ENCODE results near the gene DSCAM.

The DSCAM gene

GRCh38 chr21:40770435-40771055 is 76.4 kb downstream of the DSCAM start:
- Histone ChIP-seq H3K9me3 (ENCODE audit: insufficient read depth, low read depth, low read length) (no peaks in the 10 kb centered on the region), H3K9ac (ENCODE audit: low read depth, low read length) (no peak overlapping the region), H3K27me3 (ENCODE audit: insufficient read depth, low read length) (no peaks in the 10 kb centered on the region), H3K4me3 (ENCODE audit: low read length) (no peak overlapping the region), H3K4me1 (ENCODE audit: insufficient read depth, low read length) (no peaks in the 10 kb centered on the region), H3K27ac (ENCODE audit: low read depth, low read length) (no peak overlapping the region), H3K36me3 (ENCODE audit: insufficient read depth, low read length) (no peaks in the 10 kb centered on the region)
- WGBS: 95% methylated on average over 5 of the region's 5 CpGs

GRCh38 chr21:40769231-40769630 is 77.7 kb downstream of the DSCAM start:
- no peak overlapping the region for H3K27ac ChIP-seq (ENCODE audit: low read depth, low read length)
- H3K4me3 ChIP-seq (ENCODE audit: low read length): no peak overlapping the region
- H3K36me3 ChIP-seq (ENCODE audit: insufficient read depth, low read length): no peaks in the 10 kb centered on the region
- H3K4me1 ChIP-seq (ENCODE audit: insufficient read depth, low read length): no peaks in the 10 kb centered on the region
- no peaks in the 10 kb centered on the region for H3K27me3 ChIP-seq (ENCODE audit: insufficient read depth, low read length)
- H3K9ac ChIP-seq (ENCODE audit: low read depth, low read length): no peak overlapping the region
- H3K9me3 ChIP-seq (ENCODE audit: insufficient read depth, low read depth, low read length): no peaks in the 10 kb centered on the region
- 93% methylated on average over 1 of the region's 1 CpG for WGBS

- no peaks in the 10 kb centered on the region for H3K4me1 ChIP-seq (ENCODE audit: insufficient read depth, low read length)
- H3K9me3 ChIP-seq (ENCODE audit: insufficient read depth, low read depth, low read length): no peaks in the 10 kb centered on the region
- no peaks in the 10 kb centered on the region for H3K36me3 ChIP-seq (ENCODE audit: insufficient read depth, low read length)
- H3K4me3 ChIP-seq (ENCODE audit: low read length): no peak overlapping the region
- H3K27me3 ChIP-seq (ENCODE audit: insufficient read depth, low read length): no peaks in the 10 kb centered on the region
- H3K9ac ChIP-seq (ENCODE audit: low read depth, low read length): no peak overlapping the region
- no peak overlapping the region for H3K27ac ChIP-seq (ENCODE audit: low read depth, low read length)
- WGBS: 87% methylated on average over 2 of the region's 2 CpGs
Measured at GRCh38 chr21:40768056-40768455, 78.9 kb downstream of the DSCAM start.

DNA sequence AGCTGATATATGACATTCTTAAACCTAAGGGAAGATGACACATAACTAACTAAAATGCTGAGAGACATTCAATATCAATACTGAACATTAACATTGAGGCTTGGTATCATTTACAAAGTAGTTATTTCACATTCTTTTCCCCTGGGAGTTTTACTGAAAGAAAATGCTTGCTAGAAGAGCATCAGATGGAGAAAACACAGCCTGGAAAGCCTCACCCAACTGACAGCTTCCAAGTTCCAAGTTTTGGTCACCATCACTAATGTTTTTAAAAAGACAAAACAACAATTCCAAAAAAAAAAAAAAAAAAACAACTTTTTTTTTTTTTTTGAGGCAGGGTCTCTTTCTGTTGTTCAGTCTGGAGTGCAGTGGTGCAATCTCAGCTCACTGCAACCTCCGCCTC is 80.6 kb downstream of the DSCAM start:
- no peaks in the 10 kb centered on the region for H3K36me3 ChIP-seq (ENCODE audit: insufficient read depth, low read length)
- no peaks in the 10 kb centered on the region for H3K9me3 ChIP-seq (ENCODE audit: insufficient read depth, low read depth, low read length)
- H3K27me3 ChIP-seq (ENCODE audit: insufficient read depth, low read length): no peaks in the 10 kb centered on the region
- no peak overlapping the region for H3K9ac ChIP-seq (ENCODE audit: low read depth, low read length)
- H3K27ac ChIP-seq (ENCODE audit: low read depth, low read length): no peak overlapping the region
- no peaks in the 10 kb centered on the region for H3K4me1 ChIP-seq (ENCODE audit: insufficient read depth, low read length)
- WGBS: 96% methylated on average over 1 of the region's 1 CpG
- no peak overlapping the region for H3K4me3 ChIP-seq (ENCODE audit: low read length)

DNA sequence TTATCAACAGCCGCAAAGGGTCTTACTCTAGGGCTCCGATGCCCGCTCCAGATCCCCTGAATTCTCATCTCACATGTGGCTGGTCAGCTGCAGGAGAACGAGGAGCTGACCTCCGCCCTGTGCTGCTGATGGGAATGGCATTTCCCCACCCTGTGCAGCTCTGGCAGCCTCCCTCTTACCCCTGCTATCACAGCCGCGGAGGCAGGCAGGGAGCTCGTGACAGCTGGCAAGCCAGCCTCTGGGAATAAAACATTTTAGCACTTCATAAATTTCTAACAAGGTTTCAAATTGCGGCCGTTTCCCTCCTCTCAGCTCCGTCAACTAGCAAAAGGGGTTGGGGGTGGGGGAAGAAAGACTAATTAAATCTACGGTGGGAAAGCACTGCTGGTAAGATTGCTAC is 81.1 kb downstream of the DSCAM start:
- H3K27ac ChIP-seq (ENCODE audit: low read depth, low read length): no peak overlapping the region
- WGBS: 76% methylated on average over 12 of the region's 12 CpGs
- no peaks in the 10 kb centered on the region for H3K4me1 ChIP-seq (ENCODE audit: insufficient read depth, low read length)
- no peak overlapping the region for H3K4me3 ChIP-seq (ENCODE audit: low read length)
- no peaks in the 10 kb centered on the region for H3K36me3 ChIP-seq (ENCODE audit: insufficient read depth, low read length)
- no peak overlapping the region for H3K9ac ChIP-seq (ENCODE audit: low read depth, low read length)
- no peaks in the 10 kb centered on the region for H3K27me3 ChIP-seq (ENCODE audit: insufficient read depth, low read length)
- no peaks in the 10 kb centered on the region for H3K9me3 ChIP-seq (ENCODE audit: insufficient read depth, low read depth, low read length)

GRCh38 chr21:40760821-40761220 is 86.1 kb downstream of the DSCAM start:
- Histone ChIP-seq H3K9me3 (ENCODE audit: insufficient read depth, low read depth, low read length) (no peaks in the 10 kb centered on the region), H3K27me3 (ENCODE audit: insufficient read depth, low read length) (no peaks in the 10 kb centered on the region), H3K27ac (ENCODE audit: low read depth, low read length) (no peak overlapping the region), H3K36me3 (ENCODE audit: insufficient read depth, low read length) (no peaks in the 10 kb centered on the region), H3K9ac (ENCODE audit: low read depth, low read length) (no peak overlapping the region), H3K4me1 (ENCODE audit: insufficient read depth, low read length) (no peaks in the 10 kb centered on the region), H3K4me3 (ENCODE audit: low read length) (no peak overlapping the region)
- 44% methylated on average over 2 of the region's 2 CpGs for WGBS

DNA sequence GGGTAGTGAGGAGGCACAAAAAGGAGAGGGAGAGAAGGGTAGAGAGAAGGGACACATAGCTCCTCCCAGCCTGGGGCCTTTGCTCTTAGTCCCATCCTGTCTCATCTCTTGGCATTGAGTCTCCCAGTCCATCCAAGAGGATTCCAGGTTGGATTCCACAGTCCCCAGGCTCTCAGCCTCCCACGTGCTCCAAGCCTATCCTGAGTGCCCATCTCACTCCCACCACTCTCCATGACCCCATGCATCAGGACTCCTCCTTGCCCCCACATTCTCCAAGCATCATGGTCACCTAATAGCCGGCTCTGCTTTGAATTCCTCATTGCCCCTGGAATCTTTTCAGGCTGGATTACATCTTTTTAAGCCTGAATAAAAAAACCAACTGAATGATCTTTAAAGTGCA is 87.9 kb downstream of the DSCAM start:
- 88% methylated on average over 2 of the region's 2 CpGs for WGBS
- Histone ChIP-seq H3K4me1 (ENCODE audit: insufficient read depth, low read length) (no peaks in the 10 kb centered on the region), H3K4me3 (ENCODE audit: low read length) (no peak overlapping the region)

DNA sequence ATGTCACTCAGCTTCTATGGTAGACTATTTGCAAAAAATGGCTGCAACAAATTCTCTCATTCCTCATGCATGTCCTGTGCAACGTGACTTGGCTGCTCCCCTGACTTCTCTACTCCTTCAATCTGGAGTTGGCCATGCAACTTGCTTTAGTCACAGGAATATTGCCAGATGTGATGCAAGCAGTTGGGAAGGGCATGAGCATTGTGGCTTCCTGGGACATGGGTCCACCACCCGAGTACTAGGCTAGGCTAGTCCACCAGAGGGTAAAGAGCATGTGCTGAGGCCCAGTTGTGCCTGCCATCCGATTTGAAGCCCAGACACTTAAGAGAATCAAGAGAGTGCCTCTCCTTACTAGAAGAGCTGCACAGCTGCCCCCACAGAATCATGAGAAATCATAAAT is 89.6 kb downstream of the DSCAM start:
- Histone ChIP-seq H3K4me3 (ENCODE audit: low read length) (no peak overlapping the region), H3K9ac (ENCODE audit: low read depth, low read length) (no peak overlapping the region), H3K9me3 (ENCODE audit: insufficient read depth, low read depth, low read length) (no peaks in the 10 kb centered on the region), H3K27ac (ENCODE audit: low read depth, low read length) (no peak overlapping the region), H3K4me1 (ENCODE audit: insufficient read depth, low read length) (peaks cover 3% of the 10 kb centered on the region; the same call in 1 of the 2 replicates), H3K27me3 (ENCODE audit: insufficient read depth, low read length) (no peaks in the 10 kb centered on the region), H3K36me3 (ENCODE audit: insufficient read depth, low read length) (no peaks in the 10 kb centered on the region)
- 98% methylated on average over 3 of the region's 3 CpGs for WGBS

More for the DNA sequence above, 87.9 kb downstream of the DSCAM start:
- no peak overlapping the region for H3K27ac ChIP-seq (ENCODE audit: low read depth, low read length)
- no peaks in the 10 kb centered on the region for H3K9me3 ChIP-seq (ENCODE audit: insufficient read depth, low read depth, low read length)
- no peak overlapping the region for H3K9ac ChIP-seq (ENCODE audit: low read depth, low read length)
- no peaks in the 10 kb centered on the region for H3K36me3 ChIP-seq (ENCODE audit: insufficient read depth, low read length)
- no peaks in the 10 kb centered on the region for H3K27me3 ChIP-seq (ENCODE audit: insufficient read depth, low read length)

DNA sequence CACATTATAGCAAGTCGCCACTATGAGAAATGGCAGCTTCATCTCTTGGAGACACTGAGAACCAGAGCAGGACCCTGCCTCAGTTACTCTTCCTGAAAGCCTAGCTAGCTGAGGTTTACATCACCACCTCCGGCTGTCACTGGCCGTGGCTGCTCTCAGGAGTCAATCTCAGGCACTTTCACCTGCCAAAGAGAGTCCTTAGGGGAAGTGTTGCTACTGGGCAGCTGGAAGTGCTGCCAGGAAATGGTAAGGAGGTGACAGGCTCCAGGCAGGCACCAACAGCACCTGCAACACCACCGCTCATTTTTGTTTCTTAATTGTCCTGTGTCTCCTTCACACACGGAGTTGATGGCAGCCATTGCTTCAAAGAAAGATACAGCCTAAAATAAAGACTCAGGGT is 92.5 kb downstream of the DSCAM start:
- Histone ChIP-seq H3K9me3 (ENCODE audit: insufficient read depth, low read depth, low read length) (no peaks in the 10 kb centered on the region), H3K27ac (ENCODE audit: low read depth, low read length) (no peak overlapping the region), H3K27me3 (ENCODE audit: insufficient read depth, low read length) (no peaks in the 10 kb centered on the region), H3K9ac (ENCODE audit: low read depth, low read length) (no peak overlapping the region), H3K4me3 (ENCODE audit: low read length) (no peak overlapping the region), H3K36me3 (ENCODE audit: insufficient read depth, low read length) (no peaks in the 10 kb centered on the region), H3K4me1 (ENCODE audit: insufficient read depth, low read length) (peaks cover 18% of the 10 kb centered on the region; the same call in 1 of the 2 replicates)
- WGBS: 74% methylated on average over 5 of the region's 5 CpGs

DNA sequence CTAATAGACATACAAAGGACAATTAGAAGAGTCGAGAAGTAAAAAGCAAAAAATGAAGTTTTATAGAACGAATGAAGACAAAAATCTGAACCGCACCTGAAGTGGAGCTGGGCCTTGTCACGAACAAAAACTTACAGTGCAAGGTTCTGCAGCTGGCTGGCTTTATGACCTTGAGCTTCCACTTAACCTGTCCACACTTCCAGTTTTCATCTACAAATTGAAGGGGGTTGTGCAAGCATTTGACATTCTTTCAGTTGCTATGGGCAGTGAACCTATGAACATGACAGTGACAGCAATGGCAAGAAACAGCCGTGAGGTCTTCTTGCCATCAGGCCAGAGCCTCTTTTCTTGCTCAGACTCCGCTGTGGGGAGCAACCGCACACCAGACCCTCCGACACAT is 93.2 kb downstream of the DSCAM start:
- no peak overlapping the region for H3K9ac ChIP-seq (ENCODE audit: low read depth, low read length)
- no peak overlapping the region for H3K4me3 ChIP-seq (ENCODE audit: low read length)
- H3K4me1 ChIP-seq (ENCODE audit: insufficient read depth, low read length): peaks cover 18% of the 10 kb centered on the region; the same call in 1 of the 2 replicates
- no peaks in the 10 kb centered on the region for H3K36me3 ChIP-seq (ENCODE audit: insufficient read depth, low read length)
- no peaks in the 10 kb centered on the region for H3K9me3 ChIP-seq (ENCODE audit: insufficient read depth, low read depth, low read length)
- WGBS: 93% methylated on average over 8 of the region's 8 CpGs
- H3K27me3 ChIP-seq (ENCODE audit: insufficient read depth, low read length): no peaks in the 10 kb centered on the region
- H3K27ac ChIP-seq (ENCODE audit: low read depth, low read length): no peak overlapping the region

GRCh38 chr21:40752125-40752524 is 94.8 kb downstream of the DSCAM start:
- H3K27ac ChIP-seq (ENCODE audit: low read depth, low read length): no peak overlapping the region
- H3K36me3 ChIP-seq (ENCODE audit: insufficient read depth, low read length): no peaks in the 10 kb centered on the region
- peaks cover 18% of the 10 kb centered on the region; the same call in 1 of the 2 replicates for H3K4me1 ChIP-seq (ENCODE audit: insufficient read depth, low read length)
- 15% methylated on average over 2 of the region's 2 CpGs for WGBS
- H3K4me3 ChIP-seq (ENCODE audit: low read length): no peak overlapping the region
- no peaks in the 10 kb centered on the region for H3K27me3 ChIP-seq (ENCODE audit: insufficient read depth, low read length)
- no peaks in the 10 kb centered on the region for H3K9me3 ChIP-seq (ENCODE audit: insufficient read depth, low read depth, low read length)
- H3K9ac ChIP-seq (ENCODE audit: low read depth, low read length): no peak overlapping the region

DNA sequence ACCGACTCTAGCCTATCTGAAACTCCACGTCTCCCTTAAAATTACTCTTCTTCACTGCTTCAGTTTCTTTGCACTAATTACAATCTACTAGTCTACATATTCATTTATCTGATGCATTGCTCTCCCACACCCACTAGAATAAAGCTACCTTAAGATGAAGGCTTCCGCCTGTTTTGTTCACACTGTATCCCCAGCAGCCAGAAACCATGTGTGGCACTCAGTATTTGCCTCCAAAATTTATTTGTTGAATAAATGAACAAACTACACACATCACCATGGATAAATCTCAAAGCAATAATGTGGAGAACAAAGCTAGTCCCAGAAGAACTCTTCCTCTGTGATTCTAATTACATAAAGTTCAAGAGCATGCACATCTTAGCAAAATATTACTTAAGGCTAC is 95.7 kb downstream of the DSCAM start:
- no peak overlapping the region for H3K4me3 ChIP-seq (ENCODE audit: low read length)
- H3K4me1 ChIP-seq (ENCODE audit: insufficient read depth, low read length): peaks cover 18% of the 10 kb centered on the region; the same call in 1 of the 2 replicates
- no peak overlapping the region for H3K9ac ChIP-seq (ENCODE audit: low read depth, low read length)
- no peaks in the 10 kb centered on the region for H3K36me3 ChIP-seq (ENCODE audit: insufficient read depth, low read length)
- WGBS: 88% methylated on average over 3 of the region's 3 CpGs
- H3K27ac ChIP-seq (ENCODE audit: low read depth, low read length): no peak overlapping the region
- no peaks in the 10 kb centered on the region for H3K27me3 ChIP-seq (ENCODE audit: insufficient read depth, low read length)
- H3K9me3 ChIP-seq (ENCODE audit: insufficient read depth, low read depth, low read length): no peaks in the 10 kb centered on the region

Measured in HUES64 (cell line).